HG02970 (cell line): ENCODE measurements around the gene FUT1.
"Not testable (repeated sequence)": the region's sequence is repeated elsewhere in the genome, so short reads cannot be mapped to it uniquely, and the experiment has no call there.

Experiments used
- ATAC-seq: cut with Tn5 transposase; IDR thresholded peaks from one replicate; pipeline ENCODE4 v1.9.1; 2021; ENCODE audit warnings: mild to moderate bottlenecking, moderate library complexity, moderate number of reproducible peaks; ENCODE audit not compliant: unreplicated experiment, low FRiP score

Gene FUT1

DNA sequence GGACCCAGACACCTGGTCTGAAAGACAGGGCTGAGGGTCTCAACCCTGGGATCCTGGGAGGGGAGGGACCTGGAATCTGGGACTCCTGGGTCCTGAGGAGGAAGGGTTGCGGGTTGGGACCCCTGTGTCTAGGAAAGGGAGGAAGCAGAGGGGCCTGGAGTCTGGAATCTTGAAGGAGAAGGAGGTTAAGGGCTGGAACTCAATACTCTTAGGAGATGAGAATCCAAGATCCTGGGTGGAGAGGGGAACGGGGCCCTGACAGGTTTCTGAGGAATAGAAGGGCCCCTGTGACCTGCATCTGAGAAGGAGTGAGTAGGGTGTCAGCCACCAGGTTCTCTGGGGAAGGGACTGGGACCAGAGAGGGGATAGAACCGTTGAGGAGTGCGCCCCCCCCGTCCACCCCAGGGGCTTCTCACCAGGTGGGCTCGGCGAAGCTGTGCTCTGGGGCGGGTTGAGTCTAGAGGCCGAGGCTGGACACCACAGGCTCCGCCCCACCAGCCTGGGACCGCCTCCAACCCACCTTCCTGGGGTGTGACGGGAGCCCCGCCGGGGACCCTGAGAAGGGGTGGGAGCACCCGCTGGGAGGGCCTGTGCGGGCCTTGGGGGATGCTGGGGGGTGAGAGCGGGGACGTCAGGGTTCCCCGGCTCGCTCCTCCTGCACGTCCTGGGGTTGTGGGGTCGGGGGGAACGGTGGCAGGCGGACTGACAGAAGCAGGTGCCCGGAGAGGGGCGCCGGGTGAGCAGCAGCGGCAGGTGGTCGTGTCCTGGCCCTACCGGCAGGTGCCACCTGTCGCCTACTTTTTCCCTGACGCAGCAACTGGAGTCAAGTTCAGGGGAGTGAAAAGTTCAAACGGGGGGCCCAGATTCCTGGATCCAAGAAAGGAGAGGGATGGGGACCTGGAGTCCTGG lies 32.9 kb downstream of the FUT1 start, which contains the start of gene MAMSTR:
TSS of gene MAMSTR (minus strand) at position 463 of the 909 bp plus-strand sequence. CDS start 694 bp downstream, outside the sequence.
- no peak for ATAC-seq

DNA sequence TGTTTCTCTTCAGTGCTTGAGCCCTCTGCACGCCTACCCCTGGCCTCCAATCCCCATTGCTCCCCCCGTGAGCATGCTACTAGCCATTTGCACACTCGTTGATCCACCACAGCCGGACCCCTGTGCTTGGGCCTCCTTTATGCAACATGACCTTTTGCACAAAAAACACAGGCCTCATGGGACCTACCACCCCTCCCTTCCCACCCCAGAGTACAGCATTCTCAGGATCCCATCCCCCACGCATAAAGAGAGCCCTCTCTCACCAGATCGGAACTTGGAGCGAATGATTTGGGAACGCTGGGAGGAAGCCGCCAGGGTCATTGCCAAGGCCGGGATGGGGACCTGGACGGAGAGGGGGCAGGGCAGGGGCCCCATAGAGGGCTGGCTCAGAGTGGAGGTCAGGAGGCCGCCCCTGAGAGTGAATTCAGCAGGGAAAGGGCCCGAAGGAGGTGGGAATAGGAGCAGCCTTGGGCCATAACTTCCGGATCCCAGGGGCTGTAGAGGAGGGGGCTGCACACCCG lies 33.7 kb downstream of the FUT1 start:
- ATAC-seq: no peak

DNA sequence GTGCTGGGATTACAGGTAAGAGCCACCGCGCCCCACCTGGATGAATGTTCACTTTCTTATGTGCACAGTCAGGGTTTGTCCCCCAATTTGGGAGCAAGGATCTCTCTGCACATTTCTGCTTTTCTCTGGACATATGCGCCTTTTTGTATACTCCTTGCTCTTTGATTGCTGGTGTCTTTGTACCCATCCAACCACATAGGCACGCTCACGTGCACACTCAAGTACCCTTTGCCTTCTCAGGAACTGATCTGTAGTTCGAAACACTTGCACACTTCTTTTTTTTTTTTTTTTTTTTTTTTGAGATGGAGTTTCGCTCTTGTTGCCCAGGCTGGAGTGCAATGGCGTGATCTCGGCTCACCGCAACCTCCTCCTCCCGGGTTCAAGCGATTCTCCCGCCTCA lies 34.3 kb downstream of the FUT1 start:
- not testable (repeated sequence) for ATAC-seq

DNA sequence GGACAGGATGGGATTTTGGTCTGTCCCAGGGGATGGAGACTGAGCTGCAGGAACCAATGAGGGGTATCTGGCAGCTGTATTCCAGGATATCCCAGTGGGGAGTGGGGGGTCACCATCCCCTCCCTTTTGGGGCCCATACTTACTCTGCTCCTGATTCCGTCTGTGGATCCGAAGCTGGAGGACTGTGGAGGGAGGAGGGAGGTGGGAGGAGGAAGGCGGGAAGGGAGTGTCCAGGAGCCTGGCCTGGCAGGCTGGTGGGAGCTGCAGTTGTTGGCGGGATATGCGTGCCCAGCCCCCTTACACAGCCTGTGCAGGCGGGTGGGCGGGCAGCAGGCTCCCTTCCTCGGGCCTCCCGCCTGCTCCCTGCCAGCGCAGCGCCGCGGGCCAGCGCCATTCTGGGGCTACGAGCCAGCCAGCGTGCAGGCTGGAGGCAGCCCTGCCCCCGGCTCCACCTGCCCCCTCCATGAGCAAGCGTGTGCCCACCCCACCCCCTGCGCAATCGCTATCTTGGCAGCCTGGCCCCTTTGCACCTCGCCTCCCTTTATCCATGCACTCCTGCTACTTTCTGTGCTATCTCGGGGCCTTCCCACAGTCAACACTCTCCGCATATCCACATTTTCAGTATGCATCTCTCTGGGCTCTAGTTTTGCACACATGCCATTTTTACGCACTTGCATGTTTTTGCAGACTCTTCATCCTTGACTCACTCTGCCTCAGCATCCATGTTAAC lies 35.7 kb downstream of the FUT1 start:
- ATAC-seq: no peak

DNA sequence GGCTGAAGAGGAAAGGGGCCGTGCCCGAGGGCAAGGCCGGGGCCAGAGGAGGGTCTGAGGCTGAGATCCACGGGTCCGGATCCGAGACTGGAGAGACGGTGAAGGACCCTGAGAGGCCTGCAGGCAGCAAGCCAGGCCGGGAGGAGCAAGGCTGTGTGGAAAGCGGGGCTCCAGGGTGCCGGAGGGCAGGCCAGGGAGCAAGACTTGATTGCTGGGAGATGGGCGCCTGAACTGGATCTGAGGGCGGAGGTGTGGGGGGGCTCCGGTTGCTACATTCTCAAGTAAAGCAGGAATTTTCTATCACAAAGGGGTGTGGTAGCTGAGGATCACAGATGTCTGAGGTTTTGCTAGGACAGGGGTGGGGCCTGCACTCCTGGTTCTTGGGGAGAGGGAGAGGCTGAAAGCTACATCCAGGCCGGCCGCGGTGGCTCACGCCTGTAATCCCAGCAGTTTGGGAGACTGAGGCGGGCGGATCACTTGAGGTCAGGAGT lies 36.7 kb downstream of the FUT1 start:
- ATAC-seq: no peak

DNA sequence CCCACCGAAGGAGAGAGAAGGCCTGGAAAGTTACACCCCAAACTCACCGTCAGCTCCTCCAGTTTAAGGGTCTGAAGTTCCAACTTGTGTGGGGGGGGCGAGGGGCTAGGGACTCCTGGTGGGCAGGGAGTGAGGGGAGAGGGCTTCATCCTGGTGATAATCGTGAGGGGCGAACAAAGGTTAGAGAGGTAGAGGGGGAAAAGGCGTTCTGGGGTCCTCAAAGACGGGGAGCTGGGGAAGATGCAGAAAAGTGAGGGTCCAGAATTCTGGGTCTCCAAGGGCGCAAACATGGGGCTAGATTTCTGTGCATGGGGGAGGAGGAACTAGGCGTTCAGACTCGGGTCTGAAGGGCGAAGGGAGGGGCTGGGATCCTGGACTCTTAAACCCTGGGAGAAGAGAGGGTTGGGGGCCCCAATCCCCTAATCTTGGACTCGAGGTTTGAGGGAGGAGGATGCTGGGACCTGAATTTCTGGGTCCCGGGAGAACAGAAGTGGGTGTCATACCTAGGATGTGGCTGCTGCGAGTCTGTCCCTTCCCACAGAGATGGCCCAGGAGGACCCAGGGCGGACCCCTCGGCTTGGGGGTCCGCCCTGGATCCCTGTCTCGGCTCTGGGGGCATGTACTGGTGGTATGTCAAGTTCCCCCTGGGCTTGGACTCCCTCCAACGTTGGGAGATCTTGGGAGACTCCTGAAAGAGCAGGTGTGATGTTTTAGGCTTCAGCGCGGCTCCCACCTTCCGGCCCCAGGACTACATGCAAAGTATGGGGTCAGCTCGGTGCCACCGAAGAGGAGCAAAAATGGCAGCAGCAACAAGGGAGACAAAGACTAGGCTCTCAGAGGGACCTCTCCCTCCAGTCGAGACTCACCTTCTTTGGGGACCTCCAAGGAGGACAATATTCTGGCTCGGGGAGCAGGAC lies 37.4 kb downstream of the FUT1 start:
- no peak for ATAC-seq

DNA sequence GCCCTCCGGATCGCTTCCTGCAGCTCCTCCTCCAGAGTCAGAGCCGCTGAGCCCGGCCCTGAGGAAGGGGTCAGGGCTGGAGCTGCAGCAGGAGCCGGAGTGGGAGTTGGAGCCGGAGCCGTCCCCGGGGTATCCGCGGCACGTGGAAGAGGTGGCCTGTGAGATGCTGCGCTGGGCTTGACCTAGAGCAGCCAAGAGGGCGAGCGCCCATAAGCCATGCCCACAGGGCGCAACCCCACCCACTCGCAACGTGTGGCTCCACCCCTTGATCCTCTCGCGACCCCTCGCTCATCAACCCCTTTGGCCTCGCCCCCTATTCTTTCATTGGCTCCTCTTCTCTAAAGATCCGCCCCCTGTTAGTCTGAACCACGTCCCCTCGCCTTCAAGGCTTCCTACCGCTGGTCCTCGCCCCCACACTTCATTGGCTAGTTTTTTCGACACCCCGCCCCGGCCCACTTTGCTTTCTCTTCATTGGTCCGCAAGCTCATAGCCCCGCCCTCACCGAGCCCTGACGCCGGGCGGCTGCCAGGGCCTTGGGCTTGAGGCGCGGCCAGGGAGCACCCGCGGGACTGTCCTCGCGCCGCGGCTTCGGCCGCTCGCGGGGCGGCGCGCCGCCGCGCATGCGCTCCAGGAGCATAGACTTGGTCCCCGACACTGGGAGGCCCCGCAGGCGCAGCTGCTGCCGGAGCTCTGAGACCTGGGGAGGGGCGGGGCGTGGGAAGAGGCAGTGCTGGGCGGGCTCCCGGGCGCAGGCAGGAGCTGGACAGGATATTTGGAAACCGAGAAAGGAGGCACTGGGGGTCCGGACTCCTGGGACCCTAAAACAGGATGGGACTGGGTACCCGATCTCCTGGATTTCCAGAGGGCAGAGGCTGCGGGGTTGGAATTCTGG lies 38.3 kb downstream of the FUT1 start:
- ATAC-seq: peak; percentile 93

DNA sequence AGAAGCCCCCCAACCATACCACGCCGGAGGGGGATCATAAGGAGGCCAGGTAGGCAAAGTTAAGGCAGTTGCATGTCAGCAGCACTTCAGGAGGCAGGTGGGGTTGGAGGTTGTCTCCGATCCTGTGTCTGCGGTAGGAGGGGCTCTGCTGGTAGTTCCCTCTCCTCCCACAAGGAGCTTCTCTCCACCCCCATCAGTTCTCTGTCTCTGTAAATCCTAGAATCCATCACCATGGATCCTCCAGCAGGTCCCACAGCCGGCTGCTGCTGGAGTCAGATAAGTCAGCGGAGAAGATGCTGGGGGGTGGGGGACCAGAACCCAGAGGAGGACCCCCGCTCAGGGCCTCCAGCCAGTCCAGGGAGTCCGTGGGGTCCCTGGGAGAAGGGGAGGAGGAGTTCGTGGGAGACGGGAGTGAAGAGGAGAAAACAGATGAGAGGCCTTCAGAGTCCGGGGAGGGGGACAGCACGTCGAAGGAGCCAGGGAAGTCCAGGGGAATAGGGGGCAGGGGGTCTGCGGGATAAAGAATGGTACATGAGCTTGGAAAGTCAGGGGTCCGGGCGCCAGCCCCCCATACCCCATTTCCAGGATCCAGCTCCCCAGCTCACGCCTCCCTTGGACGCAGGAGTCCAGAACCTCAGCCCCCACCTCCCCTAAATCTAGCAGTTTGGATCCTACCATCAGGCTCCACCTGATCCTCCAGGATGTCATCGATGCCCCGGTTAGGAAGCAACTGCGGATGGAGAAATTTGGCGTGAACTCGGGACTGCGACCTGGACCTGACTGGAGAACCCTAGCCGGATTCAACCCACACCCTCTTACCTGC lies 39.2 kb downstream of the FUT1 start:
- ATAC-seq: no peak

DNA sequence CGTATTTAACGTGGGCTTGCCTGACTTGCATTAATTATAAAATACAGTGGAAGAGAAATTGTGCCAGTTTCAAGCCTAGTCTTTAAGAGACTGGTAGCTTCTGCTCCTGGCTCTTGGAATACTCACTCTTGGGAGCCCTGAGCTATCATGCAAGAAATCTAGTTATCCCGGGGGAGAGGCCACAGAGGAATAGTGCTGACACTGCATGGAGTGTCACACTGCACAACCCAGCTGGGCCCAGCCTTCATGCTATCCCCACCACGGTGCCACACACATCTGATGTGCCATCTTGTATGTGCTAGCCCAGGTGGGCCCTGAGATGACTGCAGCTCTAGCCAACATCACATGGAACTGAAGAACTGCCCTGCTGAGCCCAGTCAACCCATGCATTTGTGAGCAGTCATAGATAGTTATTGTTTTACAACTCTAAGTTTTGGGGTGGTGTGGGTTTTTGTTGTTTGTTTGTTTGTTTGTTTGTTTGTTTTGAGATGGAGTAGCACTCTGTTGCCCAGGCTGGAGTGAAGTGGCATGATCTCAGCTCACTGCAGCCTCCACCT lies 41.3 kb downstream of the FUT1 start:
- no peak for ATAC-seq

DNA sequence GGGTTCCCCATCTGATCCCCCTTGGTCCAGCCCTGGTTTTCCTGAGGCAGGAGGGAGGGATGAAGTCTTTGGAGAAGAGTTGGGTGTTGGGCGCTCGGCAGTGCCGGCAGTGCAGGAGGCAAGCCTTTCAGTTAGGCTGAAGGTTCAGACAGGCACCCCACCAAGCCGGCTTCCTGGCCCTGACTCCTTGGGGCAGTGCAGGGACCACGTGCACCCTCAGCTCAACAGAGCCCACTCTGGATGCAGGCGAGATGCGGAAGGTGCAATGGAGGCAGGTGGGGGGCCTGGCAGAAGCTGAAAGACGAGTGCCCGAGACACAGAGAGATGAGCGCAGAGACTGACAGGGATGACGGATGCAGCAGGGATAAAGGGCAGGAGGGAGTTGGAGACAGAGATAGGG lies 44.0 kb downstream of the FUT1 start:
- ATAC-seq: no peak

DNA sequence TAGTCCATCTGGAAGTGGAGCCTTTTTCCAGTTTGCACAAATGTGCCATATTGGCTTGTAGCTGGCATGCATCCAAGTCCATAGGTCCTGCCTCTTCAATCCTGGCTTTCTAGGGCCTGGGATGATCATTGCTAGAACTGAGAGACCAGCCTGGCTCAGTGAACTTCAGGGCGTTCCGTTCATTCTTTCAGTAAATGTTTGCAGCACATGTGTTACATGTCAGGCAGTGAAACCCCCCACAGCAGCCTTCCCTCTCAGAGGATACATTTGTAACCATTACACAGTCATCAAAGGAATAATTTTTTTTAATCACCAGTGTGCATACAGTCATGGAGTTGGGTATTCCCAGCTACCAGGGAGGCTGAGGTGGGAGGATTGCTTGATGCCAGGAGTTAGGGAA lies 47.0 kb downstream of the FUT1 start:
- no peak for ATAC-seq

DNA sequence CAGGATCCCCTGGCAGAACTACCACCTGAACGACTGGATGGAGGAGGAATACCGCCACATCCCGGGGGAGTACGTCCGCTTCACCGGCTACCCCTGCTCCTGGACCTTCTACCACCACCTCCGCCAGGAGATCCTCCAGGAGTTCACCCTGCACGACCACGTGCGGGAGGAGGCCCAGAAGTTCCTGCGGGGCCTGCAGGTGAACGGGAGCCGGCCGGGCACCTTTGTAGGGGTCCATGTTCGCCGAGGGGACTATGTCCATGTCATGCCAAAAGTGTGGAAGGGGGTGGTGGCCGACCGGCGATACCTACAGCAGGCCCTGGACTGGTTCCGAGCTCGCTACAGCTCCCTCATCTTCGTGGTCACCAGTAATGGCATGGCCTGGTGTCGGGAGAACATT lies 49.1 kb downstream of the FUT1 start:
- no peak for ATAC-seq

DNA sequence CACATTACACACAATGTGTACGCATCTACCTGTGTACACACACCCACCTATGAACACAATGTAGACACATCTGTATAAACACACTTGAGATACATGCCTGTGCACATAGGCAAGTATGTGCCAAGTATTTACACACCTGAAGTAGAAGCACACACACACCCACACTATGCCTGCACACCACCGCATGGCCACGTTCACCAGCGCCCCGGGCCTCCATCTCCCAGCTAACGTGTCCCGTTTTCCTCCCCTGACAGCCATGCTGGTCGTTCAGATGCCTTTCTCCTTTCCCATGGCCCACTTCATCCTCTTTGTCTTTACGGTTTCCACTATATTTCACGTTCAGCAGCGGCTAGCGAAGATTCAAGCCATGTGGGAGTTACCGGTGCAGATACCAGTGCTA lies 49.7 kb downstream of the FUT1 start:
- no peak for ATAC-seq

DNA sequence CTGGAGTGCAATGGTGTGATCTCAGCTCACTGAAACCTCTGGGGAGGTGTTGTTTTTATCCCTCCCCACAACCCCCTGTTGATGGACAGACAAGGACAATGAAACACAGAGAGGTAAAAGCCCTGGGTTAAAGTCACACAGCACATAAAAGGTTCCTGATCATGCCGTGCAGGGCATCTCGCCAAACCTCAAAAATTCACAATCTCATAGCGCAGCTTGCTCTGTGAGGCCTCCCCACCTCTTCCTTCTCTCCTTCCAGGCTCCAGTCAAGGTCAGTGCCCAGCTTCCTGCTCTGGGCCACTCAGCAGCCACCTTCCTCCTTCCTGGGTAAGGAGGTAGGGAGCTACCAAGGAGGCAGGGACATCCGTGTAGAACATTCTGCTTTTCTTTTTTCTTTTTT lies 54.4 kb downstream of the FUT1 start:
- no peak for ATAC-seq
